Hippocampal formation (tissue), 2 donors: Measurements from ENCODE around the gene USP20.
"Not testable (repeated sequence)": the region's sequence is repeated elsewhere in the genome, so short reads cannot be mapped to it uniquely, and the experiment has no call there.

Experiments
- DNase-seq, 2 donors: peaks; one replicate each; lab custom pipeline; 2025; lab: John Stamatoyannopoulos, UW

Gene USP20

GRCh38 chr9:129889941-129890717, 54.9 kb downstream of the USP20 start:
- DNase-seq = peak in 1 of 2 donors; percentile 20

GRCh38 chr9:129890718-129891299, 55.6 kb downstream of the USP20 start:
- not testable (repeated sequence) for DNase-seq

- DNase-seq = no peak
Observed at GRCh38 chr9:129891569-129891968, 56.3 kb downstream of the USP20 start.

GRCh38 chr9:129894120-129894823, 59.0 kb downstream of the USP20 start:
- no peak for DNase-seq

- no peak for DNase-seq
Observed at GRCh38 chr9:129895376-129896268, 60.4 kb downstream of the USP20 start.

GRCh38 chr9:129897263-129897662, 62.0 kb downstream of the USP20 start:
- no peak for DNase-seq

DNA sequence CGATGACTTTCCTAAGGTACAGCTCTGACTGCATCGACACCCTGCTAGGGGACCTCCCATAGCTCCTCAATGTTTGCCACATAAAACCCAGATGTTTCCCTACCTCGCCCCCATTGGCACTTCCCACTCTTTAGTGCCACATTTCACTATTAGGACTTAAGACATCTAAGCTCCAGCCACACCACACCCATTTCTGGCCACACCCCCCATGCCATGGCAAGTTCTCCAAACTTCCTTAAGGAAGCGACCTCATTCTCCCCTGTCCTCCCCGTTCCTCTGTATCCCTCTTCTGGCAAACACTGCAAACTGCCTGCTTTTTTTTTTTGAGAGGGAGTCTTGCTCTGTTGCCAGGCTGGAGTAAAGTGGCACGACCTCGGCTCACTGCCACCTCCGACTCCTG, 62.9 kb downstream of the USP20 start:
- DNase-seq = no peak

DNA sequence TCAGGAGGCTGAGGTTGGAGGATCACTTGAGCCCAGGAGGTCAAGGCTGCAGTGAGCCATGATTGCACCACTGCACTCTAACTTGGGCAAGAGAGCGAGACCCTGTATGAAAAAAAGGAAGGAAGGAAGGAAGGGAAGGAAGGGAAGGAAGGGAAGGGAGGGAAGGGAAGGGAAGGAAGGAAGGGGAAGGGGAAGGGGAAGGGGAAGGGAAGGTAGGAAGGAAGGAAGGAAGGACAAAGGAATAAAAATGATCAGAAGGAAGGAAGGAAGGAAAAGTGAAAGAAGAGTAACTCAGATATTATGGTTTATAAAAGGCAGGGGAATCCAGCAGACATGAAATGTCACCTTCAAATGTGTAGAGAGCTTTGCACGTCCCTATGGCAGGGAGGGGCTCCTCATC, 64.4 kb downstream of the USP20 start:
- no peak for DNase-seq

- no peak for DNase-seq
Observed at GRCh38 chr9:129900263-129901027, 65.2 kb downstream of the USP20 start.

DNA sequence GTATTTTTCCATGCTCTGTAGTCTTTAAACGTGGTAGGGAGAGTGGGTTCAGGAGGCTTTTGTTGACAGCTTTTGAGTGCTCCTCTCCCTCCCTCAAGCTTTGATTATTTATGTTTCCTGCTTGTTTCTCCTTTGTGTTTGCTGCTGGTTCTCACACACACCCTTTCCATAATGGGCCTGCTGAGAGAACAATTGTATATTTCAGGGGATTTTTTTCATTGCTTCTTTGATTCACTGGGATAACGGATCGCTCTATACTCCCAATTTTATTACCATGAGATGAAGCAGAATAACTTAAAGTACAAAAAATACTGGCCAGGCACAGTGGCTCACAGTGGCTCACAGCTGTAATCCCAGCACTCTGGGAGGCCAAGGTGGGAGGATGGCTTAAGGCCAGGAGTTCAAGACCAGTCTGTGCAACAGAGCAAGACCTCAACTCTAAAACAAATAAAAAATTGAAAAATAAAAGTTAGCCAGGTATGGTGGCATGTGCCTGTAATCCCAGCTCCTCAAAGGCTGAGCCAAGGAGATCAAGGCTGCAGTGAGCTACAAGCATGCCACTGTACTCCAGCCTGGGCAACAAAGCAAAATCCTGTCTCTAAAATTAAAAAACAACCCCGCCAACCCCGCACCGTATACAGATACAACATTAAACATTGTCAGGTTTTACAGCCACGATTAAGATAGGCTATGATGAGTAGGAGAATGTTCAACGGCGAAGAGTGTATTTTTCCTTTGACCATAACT, 66.9 kb downstream of the USP20 start:
- DNase-seq = no peak

GRCh38 chr9:129902740-129903134, 67.5 kb downstream of the USP20 start:
- no peak for DNase-seq

GRCh38 chr9:129904734-129905133, 69.5 kb downstream of the USP20 start:
- DNase-seq = no peak

- DNase-seq = no peak
Observed at GRCh38 chr9:129906298-129906697, 71.0 kb downstream of the USP20 start.

GRCh38 chr9:129907201-129907600, 71.9 kb downstream of the USP20 start:
- DNase-seq = no peak

- no peak for DNase-seq
Observed at GRCh38 chr9:129908906-129909305, 73.6 kb downstream of the USP20 start.

DNA sequence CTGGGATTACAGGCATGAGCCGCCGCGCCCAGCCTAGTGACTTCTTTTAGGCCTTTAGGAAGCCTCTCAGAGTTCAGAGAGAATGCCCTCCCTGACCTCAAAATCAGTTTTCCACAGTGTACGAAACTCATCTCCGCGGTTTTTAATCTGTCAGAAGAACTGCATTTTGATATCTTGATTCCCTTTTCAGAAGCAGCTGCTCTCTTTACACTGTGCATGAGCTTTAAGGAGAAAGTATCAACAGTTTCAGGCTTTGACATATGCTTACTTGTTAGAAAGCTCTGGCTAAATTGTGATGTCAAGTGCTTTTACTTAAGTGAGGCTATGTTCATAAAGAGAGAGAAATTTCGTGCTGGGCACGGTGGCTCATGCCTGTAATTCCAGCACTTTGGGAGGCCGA, 74.6 kb downstream of the USP20 start:
- no peak for DNase-seq

DNA sequence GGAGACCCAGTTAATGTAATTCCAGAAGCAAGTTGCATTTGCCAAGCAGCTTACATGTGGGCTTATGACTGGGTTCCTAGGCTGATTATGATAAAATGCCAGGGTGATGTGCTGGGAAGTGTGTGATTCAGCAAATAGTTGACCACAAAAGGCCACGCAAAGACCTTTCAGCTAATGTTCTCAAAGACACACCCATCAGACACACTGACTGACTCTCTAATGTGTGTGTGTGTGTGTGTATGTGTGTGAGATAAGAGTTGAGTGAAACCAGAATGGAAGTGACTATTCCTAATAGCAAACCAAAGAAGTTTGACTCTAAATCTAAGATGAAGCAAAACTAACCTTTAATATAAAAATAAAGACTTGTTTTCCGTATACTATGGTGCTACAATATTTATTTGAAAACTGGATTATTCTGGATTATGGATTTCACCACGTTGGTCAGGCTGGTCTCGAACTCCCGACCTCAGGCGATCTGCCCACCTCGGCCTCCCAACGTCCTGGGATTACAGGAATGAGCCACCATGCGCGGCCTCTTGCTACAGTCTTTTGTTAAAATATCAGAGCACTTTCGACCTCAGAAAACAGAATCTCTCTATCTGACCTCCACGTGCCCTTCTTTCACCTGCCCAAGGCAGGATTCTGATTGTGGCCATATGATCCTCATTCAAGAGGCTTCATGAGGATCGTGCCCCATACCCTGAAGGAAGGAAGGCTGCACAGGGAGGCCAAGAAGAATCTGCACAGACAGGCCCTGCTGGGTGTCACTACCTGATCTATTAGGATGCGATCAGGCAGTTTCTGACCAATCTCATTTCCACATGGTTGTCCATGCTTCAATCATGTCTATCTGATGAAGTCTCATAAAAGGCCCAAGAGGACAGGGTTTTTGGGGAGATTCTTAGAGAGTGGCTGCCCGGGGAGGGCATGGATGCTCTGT, 75.6 kb downstream of the USP20 start:
- DNase-seq = no peak

DNA sequence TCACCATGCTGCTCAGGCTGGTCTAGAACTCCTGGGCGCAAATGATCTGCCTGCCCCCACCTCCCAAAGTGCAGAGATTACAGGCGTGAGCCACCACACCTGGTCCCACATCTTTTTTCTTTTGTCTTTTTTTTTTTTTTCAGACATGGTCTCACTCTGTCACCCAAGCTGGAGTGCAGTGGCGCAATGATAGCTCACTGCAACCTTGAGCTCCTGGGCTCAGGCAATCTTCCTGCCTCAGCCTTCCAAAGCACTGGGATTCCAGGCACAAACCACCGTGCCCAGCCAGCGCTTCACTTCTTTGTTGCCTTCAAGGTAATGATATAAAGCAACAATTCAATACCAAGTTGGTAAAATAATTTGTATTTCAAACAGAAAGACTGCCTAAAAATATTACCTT, 78.8 kb downstream of the USP20 start:
- no peak for DNase-seq

GRCh38 chr9:129916707-129917106, 81.4 kb downstream of the USP20 start:
- no peak for DNase-seq
